Adrenal gland (tissue), 12 donors: ENCODE measurements around the gene FYTTD1. TPM values are rescaled to one million over a fixed set of nuclear protein-coding genes. Genes with fewer than 3 reads are reported as not detected.

Experiments
- DNase-seq, 7 donors: peaks; one replicate each; pipeline ENCODE4 v3.0.0-alpha.2; 2019 to 2020
- H3K27ac ChIP-seq, 5 donors: fragments of 200-600 bp; sonication (generic) in 4 of 5; 1 replicate in 3 of 5; 2 replicates in 2 of 5; pipeline versions ENCODE4 v1.5.1 to v1.8.0; 2016 to 2020; ENCODE audit warnings: mild to moderate bottlenecking in 1 of 5
- H3K27me3 ChIP-seq: fragments of 200-600 bp; 2 replicates; pipeline ENCODE4 v1.8.0; 2021
- H3K36me3 ChIP-seq, 2 donors: fragments of 200-600 bp; replicated peaks in 1 of 2; 1 replicate in 1 of 2; 2 replicates in 1 of 2; pipeline versions ENCODE4 v1.5.1 to v1.8.0; 2018 to 2022
- H3K4me1 ChIP-seq, 2 donors: fragments of 200-600 bp; replicated peaks in 1 of 2; 1 replicate in 1 of 2; 2 replicates in 1 of 2; pipeline versions ENCODE4 v1.5.1 to v1.8.0; 2018 to 2021
- H3K4me3 ChIP-seq, 4 donors: fragments of 200-600 bp; sonication (generic) in 3 of 4; one replicate each; pipeline ENCODE4 v1.5.1; 2016 to 2018
- H3K9me3 ChIP-seq, 3 donors: fragments of 200-600 bp; sonication (generic) in 1 of 3; replicated peaks in 1 of 3; 1 replicate in 2 of 3; 2 replicates in 1 of 3; pipeline versions ENCODE4 v1.5.1 to v1.8.0; 2016 to 2021
- POLR2A ChIP-seq, 2 donors: fragments of 450-650 bp; IDR thresholded peaks; one replicate each; pipeline ENCODE4 v1.6.1; 2017; ENCODE audit warnings: antibody characterized with exemption in 2 of 2, mild to moderate bottlenecking in 2 of 2, moderate library complexity in 1 of 2
- WGBS, 4 donors: extraction: QIAGEN DNeasy Blood & Tissue Kit in 2 of 4; methylation state at CpG; one replicate each; pipeline versions ENCODE4 v1.1.5 to v1.1.7; 2013 to 2017; 5-methylcytosine and 5-hydroxymethylcytosine counted together
- intact Hi-C, 2 donors: fragments of 100-400 bp; cut with DNase I; formaldehyde crosslinking; loops; one replicate each; pipeline versions ENCODE4 v1.14.1 to v1.15.0; 2022 to 2023
- polyA plus RNA-seq, 3 donors: library from polyadenylated mRNA; stranded (reverse); fragments of 200-250 nt in 2 of 3; fragments of 350-450 nt in 1 of 3; fragmentation: Illumina TruSeq in 1 of 3; extraction: RNeasy Lipid Tissue Mini Kit (QIAGEN cat#74804) in 1 of 3; gene quantifications; one replicate each; pipeline ENCODE4 v1.2.3, GENCODE V29; 2013 to 2014
- total RNA-seq, 9 donors: library from RNA; depleted of rRNA in 4 of 9; stranded (reverse); fragments of >200 nt in 4 of 9; fragments of 120-200 nt in 1 of 9; fragmentation: NEBNext Ultra II Directional in 1 of 9; extraction: Animal tissue kit (Norgen Biotek cat#: 25700) in 1 of 9; gene quantifications; one replicate each; pipeline versions ENCODE4 v1.1.0 to v1.2.4, GENCODE V29; 2013 to 2023
- TF ChIP-seq, protein P1 (sequence below), 6 experiments: fragments of 450-650 bp in 4 of 6; fragments of 200-600 bp in 2 of 6; sonication (generic) in 1 of 6; IDR thresholded peaks; 1 replicate in 5 of 6; 2 replicates in 1 of 6; pipeline versions ENCODE4 v1.5.1 to v1.8.0; 2016 to 2021; ENCODE audit warnings: antibody characterized with exemption in 6 of 6, mild to moderate bottlenecking in 2 of 6, moderate library complexity in 1 of 6
- donor health status: healthy with polysubstance abuse.
- donor health status: Bipolar disorder and iron deficiency.
- donor health status: DM: yes; HTN: yes; CAD: no.
- donor health status: DM: no; HTN: no; CAD: no.
- donor health status: DM: no; HTN: no; CAD: no.
- donor health status: DM: yes; HTN: yes; CAD: no.

Gene FYTTD1
- total and polyA plus RNA-seq, 12 donors: 10.1 to 70.4 (median 45.6) TPM

DNA sequence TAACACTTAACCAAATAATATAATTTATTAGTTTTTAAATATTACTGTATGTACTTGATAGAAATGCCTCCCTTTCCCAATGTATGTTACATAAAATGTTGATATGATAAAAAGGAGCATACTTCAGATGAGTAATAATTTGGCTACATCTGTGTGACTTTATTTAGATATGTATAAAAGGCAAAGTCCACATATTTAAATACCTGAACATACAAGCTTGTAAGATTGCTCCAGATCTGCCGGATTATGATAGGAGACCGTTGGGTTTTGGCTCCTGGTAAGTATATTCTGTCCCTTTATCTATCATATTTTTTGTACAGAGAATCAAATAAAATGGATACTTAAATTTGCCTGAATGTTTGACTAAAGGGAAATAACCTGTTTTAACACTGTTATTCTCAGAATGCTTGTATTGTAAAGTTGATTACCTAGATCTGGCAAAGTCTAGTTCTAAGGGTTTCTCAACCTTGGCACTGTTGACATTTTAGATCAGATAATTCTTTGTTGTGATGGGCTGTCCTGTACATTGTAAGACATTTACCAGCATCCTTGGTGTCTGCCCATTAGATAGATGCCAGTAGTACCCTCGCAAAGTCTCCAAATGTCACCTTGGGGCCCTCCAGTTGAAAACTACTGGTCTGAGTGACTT, 79.8 kb downstream of the FYTTD1 start:
- H3K9me3 ChIP-seq: no peaks in the 10 kb centered on the region
- no peak overlapping the region for H3K27ac ChIP-seq
- no peaks in the 10 kb centered on the region for H3K27me3 ChIP-seq
- H3K4me3 ChIP-seq: no peak overlapping the region
- peaks cover 0 to 38% of the 10 kb centered on the region in 2 donors for H3K36me3 ChIP-seq
- no peak for TF ChIP-seq POLR2A (IDR thresholded peaks at IDR 0.05)
- DNase-seq: no peak
- no peaks in the 10 kb centered on the region for H3K4me1 ChIP-seq
- WGBS, 4 donors: 94 to 99% (median 95%) methylated on average over 3 of the region's 3 CpGs
- intact Hi-C loops: no loop called here

DNA sequence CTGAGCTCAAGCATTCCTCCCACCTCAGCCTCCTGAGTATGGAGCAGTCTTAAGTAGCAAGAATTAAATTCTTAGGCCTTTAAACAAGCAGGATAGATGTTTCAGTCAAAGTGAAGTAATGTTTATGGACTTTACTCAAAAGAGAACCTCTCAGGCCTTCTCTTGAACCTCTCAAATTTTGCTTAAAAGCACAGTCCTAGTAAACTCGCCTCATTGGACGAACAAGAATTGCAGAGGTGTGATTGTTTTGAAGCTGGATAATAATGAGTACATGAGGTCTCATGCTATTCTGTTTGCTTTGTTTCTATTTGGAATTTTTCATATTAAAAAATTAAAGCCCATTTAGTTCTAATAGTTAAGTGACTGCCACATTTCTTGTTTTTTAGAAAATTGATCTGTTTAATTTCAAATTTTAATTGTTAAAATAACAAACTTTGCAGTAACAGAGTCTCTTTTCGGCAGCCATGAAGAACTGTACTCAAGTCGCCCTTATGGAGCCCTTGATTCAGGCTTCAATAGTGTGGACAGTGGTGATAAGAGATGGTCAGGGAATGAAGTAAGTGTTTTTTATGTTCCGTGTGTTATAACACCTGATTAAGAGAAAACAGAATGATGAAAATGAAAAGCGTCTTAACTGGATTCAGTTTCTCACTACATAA, 80.8 kb downstream of the FYTTD1 start:
- Histone ChIP-seq H3K9me3 (no peaks in the 10 kb centered on the region), H3K27ac (no peak overlapping the region), H3K36me3 (peaks cover 0 to 38% of the 10 kb centered on the region in 2 donors), H3K4me3 (no peak overlapping the region), H3K27me3 (no peaks in the 10 kb centered on the region), H3K4me1 (no peaks in the 10 kb centered on the region)
- no peak for TF ChIP-seq POLR2A (IDR thresholded peaks at IDR 0.05)
- TF ChIP-seq, protein P1, sequence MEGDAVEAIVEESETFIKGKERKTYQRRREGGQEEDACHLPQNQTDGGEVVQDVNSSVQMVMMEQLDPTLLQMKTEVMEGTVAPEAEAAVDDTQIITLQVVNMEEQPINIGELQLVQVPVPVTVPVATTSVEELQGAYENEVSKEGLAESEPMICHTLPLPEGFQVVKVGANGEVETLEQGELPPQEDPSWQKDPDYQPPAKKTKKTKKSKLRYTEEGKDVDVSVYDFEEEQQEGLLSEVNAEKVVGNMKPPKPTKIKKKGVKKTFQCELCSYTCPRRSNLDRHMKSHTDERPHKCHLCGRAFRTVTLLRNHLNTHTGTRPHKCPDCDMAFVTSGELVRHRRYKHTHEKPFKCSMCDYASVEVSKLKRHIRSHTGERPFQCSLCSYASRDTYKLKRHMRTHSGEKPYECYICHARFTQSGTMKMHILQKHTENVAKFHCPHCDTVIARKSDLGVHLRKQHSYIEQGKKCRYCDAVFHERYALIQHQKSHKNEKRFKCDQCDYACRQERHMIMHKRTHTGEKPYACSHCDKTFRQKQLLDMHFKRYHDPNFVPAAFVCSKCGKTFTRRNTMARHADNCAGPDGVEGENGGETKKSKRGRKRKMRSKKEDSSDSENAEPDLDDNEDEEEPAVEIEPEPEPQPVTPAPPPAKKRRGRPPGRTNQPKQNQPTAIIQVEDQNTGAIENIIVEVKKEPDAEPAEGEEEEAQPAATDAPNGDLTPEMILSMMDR (IDR thresholded peaks at IDR 0.05): no peak
- DNase-seq: no peak
- WGBS, 4 donors: 77 to 79% (median 79%) methylated on average over 6 of the region's 6 CpGs
- intact Hi-C loops: no loop called here

DNA sequence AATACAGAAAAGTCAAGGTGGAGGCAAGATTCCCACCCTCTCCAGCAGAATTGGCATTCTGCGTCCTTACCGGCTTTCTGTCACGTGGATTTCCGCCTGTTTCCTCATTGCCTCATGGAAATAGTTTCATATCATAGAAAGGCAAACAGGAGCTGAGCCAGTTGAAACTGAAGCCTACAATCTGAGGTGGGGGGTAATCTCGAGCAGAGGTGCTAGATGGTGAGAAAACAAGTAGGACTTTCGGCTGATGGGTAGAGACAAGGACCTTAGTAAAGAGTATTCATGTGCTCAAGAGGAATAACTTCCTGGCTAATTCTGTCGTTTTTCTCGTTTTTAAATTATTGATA, 81.3 kb downstream of the FYTTD1 start:
- Histone ChIP-seq H3K27ac (no peak overlapping the region), H3K36me3 (peaks cover 0 to 41% of the 10 kb centered on the region in 2 donors), H3K27me3 (no peaks in the 10 kb centered on the region), H3K4me1 (no peaks in the 10 kb centered on the region), H3K4me3 (no peak overlapping the region), H3K9me3 (no peaks in the 10 kb centered on the region)
- 87 to 96% (median 95%) methylated on average over 8 of the region's 8 CpGs for WGBS, 4 donors
- TF ChIP-seq POLR2A (IDR thresholded peaks at IDR 0.05): no peak
- TF ChIP-seq, protein P1 (IDR thresholded peaks at IDR 0.05): no peak
- no peak for DNase-seq
- intact Hi-C loops: no loop called here

DNA sequence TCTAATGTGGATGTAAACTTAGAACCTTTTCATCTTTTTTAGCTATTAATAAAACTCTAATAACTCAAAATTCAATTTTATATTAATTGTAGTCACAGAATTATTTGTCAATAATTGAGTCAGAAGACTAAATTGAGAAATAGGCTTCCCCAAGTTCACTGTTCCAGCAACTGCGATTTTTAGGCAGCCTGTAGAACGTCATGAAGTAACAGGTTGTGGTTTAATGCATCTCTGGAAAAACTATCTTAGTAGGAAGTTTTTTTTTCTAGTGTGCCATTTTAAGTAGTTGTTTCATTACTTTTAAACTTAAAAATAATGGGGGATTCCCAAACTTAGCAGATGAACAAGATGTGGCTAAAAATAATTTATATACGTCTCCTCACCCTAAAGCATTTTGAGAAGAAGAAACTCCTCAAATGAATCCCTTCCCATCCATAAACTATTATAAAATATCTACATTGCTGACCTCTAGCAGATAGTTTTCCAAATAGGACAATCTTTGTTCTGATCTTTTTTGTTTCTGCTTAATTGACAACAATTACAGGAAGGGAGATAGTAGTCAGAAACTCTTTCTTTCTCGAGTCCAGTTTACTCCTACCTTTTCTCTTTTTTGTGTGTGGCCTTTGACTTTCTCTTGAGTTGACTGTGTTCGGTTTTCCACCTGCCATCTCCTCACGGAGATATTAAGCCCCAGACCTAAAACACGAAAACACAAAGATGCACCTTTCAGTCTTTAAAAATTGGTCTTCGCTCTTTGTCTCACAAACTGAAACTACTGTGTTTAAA, 84.4 kb downstream of the FYTTD1 start:
- no peaks in the 10 kb centered on the region for H3K27me3 ChIP-seq
- H3K4me3 ChIP-seq: no peak overlapping the region
- no peaks in the 10 kb centered on the region for H3K9me3 ChIP-seq
- H3K27ac ChIP-seq: no peak overlapping the region
- no peak for DNase-seq
- no peaks in the 10 kb centered on the region for H3K4me1 ChIP-seq
- 90 to 93% (median 92%) methylated on average over 8 of the region's 8 CpGs for WGBS, 4 donors
- intact Hi-C loops: no loop called here
- peaks cover 0 to 40% of the 10 kb centered on the region in 2 donors for H3K36me3 ChIP-seq
- TF ChIP-seq POLR2A (IDR thresholded peaks at IDR 0.05): no peak
- TF ChIP-seq, protein P1 (IDR thresholded peaks at IDR 0.05): no peak
